Body of pancreas (tissue), 4 donors: Measurements from ENCODE around the gene CLK3. TPM values are rescaled to one million over a fixed set of nuclear protein-coding genes. Genes with fewer than 3 reads are reported as not detected.

Experiments
- ATAC-seq: fragments of 150-250 bp; one replicate; pipeline ENCODE4 v1.9.1; 2016
- DNase-seq, 4 donors: peaks; one replicate each; pipeline ENCODE4 v3.0.0-alpha.2; 2019
- H3K27ac ChIP-seq, 4 donors: fragments of 200-600 bp; sonication (generic); 1 replicate in 3 of 4; 2 replicates in 1 of 4; pipeline versions ENCODE4 v1.5.1 to v1.6.1; 2016 to 2019; ENCODE audit warnings: mild to moderate bottlenecking in 1 of 4, mixed read lengths in 1 of 4, moderate library complexity in 1 of 4
- H3K27me3 ChIP-seq, 2 donors: fragments of 200-600 bp; sonication (generic); one replicate each; pipeline ENCODE4 v1.6.0; 2016; ENCODE audit warnings: mild to moderate bottlenecking in 1 of 2
- H3K36me3 ChIP-seq, 2 donors: fragments of 200-600 bp; sonication (generic); replicated peaks in 1 of 2; 2 replicates each; pipeline ENCODE4 v1.5.1; 2016; ENCODE audit warnings: low read depth in 2 of 2; ENCODE audit not compliant: insufficient read depth in 1 of 2
- H3K4me1 ChIP-seq: fragments of 200-600 bp; sonication (generic); one replicate; pipeline ENCODE4 v1.6.0; 2016
- H3K4me3 ChIP-seq, 2 donors: fragments of 200-600 bp; sonication (generic); 1 replicate in 1 of 2; 2 replicates in 1 of 2; pipeline ENCODE4 v1.5.1; 2016 to 2019
- H3K9me3 ChIP-seq, 3 donors: fragments of 200-600 bp; sonication (generic); 1 replicate in 2 of 3; 2 replicates in 1 of 3; pipeline ENCODE4 v1.5.1; 2016
- POLR2A ChIP-seq, 3 donors: fragments of 450-650 bp; IDR thresholded peaks; one replicate each; pipeline ENCODE4 v1.6.1; 2016; ENCODE audit warnings: antibody characterized with exemption in 3 of 3, mild to moderate bottlenecking in 2 of 3
- WGBS, 2 donors: methylation state at CpG; one replicate each; pipeline ENCODE4 v1.1.5; 2017; 5-methylcytosine and 5-hydroxymethylcytosine counted together
- intact Hi-C: fragments of 100-400 bp; cut with DNase I; formaldehyde crosslinking; loops from one replicate; pipeline ENCODE4 v1.15.1; 2023
- total RNA-seq, 2 donors: library from RNA; depleted of rRNA; stranded (reverse); fragments of >200 nt; gene quantifications; one replicate each; pipeline ENCODE4 v1.1.0, GENCODE V29; 2016
- TF ChIP-seq, protein P1 (sequence below), 7 experiments: fragments of 450-650 bp in 4 of 7; fragments of 200-600 bp in 3 of 7; sonication (generic) in 3 of 7; IDR thresholded peaks; one replicate each; pipeline ENCODE4 v1.5.1; 2016 to 2019; ENCODE audit warnings: antibody characterized with exemption in 7 of 7

CLK3 gene
- total RNA-seq, 2 donors from 2014 or later: 48.0 to 126 TPM

DNA sequence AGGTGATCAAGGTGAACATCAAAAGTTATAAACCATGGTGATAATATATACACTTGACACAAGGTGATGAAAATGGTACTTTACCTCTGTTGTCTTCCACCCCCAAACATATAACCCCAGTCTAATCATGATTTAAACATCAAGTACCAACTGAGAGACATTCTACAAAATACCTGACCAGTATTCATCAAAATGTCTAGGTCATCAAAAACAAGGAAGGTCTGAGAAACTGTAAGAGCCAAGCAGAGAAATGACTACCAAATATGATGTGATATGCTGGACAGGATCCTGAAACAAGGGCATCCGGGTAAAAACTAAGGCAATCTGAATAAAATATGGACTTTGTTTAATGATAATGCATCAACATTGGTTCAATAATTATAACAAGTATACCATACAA is 52.3 kb downstream of the CLK3 start:
- Histone ChIP-seq H3K4me1 (peaks cover 21% of the 10 kb centered on the region), H3K36me3 (no peaks in the 10 kb centered on the region), H3K4me3 (no peak overlapping the region), H3K27me3 (no peaks in the 10 kb centered on the region), H3K9me3 (no peaks in the 10 kb centered on the region), H3K27ac (no peak overlapping the region)
- TF ChIP-seq, protein P1, sequence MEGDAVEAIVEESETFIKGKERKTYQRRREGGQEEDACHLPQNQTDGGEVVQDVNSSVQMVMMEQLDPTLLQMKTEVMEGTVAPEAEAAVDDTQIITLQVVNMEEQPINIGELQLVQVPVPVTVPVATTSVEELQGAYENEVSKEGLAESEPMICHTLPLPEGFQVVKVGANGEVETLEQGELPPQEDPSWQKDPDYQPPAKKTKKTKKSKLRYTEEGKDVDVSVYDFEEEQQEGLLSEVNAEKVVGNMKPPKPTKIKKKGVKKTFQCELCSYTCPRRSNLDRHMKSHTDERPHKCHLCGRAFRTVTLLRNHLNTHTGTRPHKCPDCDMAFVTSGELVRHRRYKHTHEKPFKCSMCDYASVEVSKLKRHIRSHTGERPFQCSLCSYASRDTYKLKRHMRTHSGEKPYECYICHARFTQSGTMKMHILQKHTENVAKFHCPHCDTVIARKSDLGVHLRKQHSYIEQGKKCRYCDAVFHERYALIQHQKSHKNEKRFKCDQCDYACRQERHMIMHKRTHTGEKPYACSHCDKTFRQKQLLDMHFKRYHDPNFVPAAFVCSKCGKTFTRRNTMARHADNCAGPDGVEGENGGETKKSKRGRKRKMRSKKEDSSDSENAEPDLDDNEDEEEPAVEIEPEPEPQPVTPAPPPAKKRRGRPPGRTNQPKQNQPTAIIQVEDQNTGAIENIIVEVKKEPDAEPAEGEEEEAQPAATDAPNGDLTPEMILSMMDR (IDR thresholded peaks at IDR 0.05): no peak
- no peak for TF ChIP-seq POLR2A (IDR thresholded peaks at IDR 0.05)
- intact Hi-C loops: no loop called here
- ATAC-seq: no peak
- no peak for DNase-seq
- 70 to 83% methylated on average over 1 of the region's 1 CpG for WGBS, 2 donors

DNA sequence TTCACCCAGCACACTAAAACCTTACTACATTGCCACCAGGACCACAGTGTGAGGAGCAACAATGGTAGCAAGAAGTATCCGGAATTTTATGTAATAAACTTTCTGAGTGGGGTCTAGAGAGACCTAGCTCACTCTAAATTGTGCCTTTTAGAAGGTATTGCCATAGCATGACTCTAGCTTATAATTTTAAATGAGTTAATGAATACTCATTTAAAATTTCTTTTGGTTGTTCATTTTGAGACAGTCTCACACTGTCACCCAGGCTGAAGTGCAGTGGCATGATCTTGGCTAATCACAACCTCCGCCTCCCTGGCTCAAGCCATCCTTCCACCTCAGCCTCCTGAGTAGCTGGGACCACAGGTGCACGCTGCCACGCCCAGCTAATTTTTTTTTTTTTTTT is 54.0 kb downstream of the CLK3 start:
- no peak for ATAC-seq
- WGBS, 2 donors: 88 to 91% methylated on average over 4 of the region's 4 CpGs
- no peaks in the 10 kb centered on the region for H3K36me3 ChIP-seq

DNA sequence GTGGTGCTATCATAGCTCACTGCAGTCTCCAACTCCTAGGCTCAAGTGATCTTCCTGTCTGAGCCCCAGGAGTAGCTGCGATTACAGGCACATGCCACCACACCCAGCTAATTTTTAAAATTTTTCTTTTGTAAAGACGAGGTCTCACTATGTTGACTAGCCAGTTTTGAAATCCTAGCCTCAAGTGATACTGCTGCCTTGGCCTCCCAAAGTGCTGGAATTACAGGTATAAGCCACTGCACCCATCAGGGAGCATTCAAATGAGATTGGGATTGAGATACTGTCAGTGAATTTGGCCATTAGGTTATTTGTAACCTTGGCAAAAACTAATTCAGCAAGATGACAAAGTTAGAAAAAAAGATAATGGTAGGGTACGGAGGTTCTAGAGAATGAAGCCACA is 58.5 kb downstream of the CLK3 start:
- H3K36me3 ChIP-seq: no peaks in the 10 kb centered on the region
- H3K4me1 ChIP-seq: no peaks in the 10 kb centered on the region
- DNase-seq (no peak), ATAC-seq (no peak)
- TF ChIP-seq POLR2A (IDR thresholded peaks at IDR 0.05): no peak
- TF ChIP-seq, protein P1 (IDR thresholded peaks at IDR 0.05): no peak
- WGBS, 2 donors: 89 to 92% methylated on average over 3 of the region's 3 CpGs
- H3K4me3 ChIP-seq: no peak overlapping the region
- H3K9me3 ChIP-seq: no peaks in the 10 kb centered on the region
- intact Hi-C loops: no loop called here
- H3K27me3 ChIP-seq: no peaks in the 10 kb centered on the region
- no peak overlapping the region for H3K27ac ChIP-seq

More for the DNA sequence above, 54.0 kb downstream of the CLK3 start:
- DNase-seq: no peak
- Histone ChIP-seq H3K27ac (no peak overlapping the region), H3K4me3 (no peak overlapping the region), H3K4me1 (peaks cover 6% of the 10 kb centered on the region), H3K27me3 (no peaks in the 10 kb centered on the region), H3K9me3 (no peaks in the 10 kb centered on the region)
- intact Hi-C loops: no loop called here
- TF ChIP-seq POLR2A (IDR thresholded peaks at IDR 0.05): no peak
- TF ChIP-seq, protein P1 (IDR thresholded peaks at IDR 0.05): no peak

DNA sequence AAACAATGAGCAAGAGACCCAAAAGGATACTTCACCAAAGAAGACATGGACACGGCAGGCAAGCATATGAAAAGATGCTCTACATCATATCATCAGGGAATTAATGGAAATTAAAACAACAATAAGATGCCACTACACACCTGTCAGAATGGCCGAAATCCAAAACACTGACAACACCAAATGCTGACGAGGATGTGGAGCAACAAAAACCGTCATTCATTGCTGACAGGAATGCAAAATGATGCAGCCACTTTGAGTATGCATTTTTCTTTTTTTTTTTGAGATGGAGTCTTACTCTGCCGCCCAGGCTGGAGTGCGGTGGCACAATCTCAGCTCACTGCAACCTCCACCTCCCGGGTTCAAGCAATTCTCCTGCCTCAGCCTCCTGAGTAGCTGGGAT is 61.2 kb downstream of the CLK3 start:
- no peak for TF ChIP-seq POLR2A (IDR thresholded peaks at IDR 0.05)
- TF ChIP-seq, protein P1 (IDR thresholded peaks at IDR 0.05): no peak
- H3K4me1 ChIP-seq: no peaks in the 10 kb centered on the region
- intact Hi-C loops: no loop called here
- ATAC-seq: no peak
- no peaks in the 10 kb centered on the region for H3K9me3 ChIP-seq
- no peak overlapping the region for H3K4me3 ChIP-seq
- H3K27ac ChIP-seq: no peak overlapping the region
- no peaks in the 10 kb centered on the region for H3K27me3 ChIP-seq
- no peaks in the 10 kb centered on the region for H3K36me3 ChIP-seq
- DNase-seq: no peak
- WGBS, 2 donors: 87 to 91% methylated on average over 5 to 7 of the region's 7 CpGs

Other genes starting within 250 kb of the CLK3 start
- under 1 TPM; 0.26 to 0.99 TPM for gene CYP11A1, start 248.2 kb upstream of the CLK3 start, total RNA-seq
- gene SEMA7A, start 181.9 kb upstream of the CLK3 start, total RNA-seq: under 1 TPM; 0.33 to 0.52 TPM
- 10 to 100 TPM; 25.7 to 47.2 TPM for gene UBL7, start 154.7 kb upstream of the CLK3 start, total RNA-seq
- 10 to 100 TPM in 1 of 2 donors, 1 to 10 TPM in 1; 2.9 to 22.4 TPM for gene ARID3B, start 74.6 kb upstream of the CLK3 start, total RNA-seq
- gene EDC3, start 80.2 kb downstream of the CLK3 start, total RNA-seq: 1 to 10 TPM; 6.7 to 9.2 TPM
- 1 to 10 TPM in 1 of 2 donors, not detected in 1; 1.6 TPM for gene CYP1A1, start 109.7 kb downstream of the CLK3 start, total RNA-seq
- gene CYP1A2, start 133.0 kb downstream of the CLK3 start, total RNA-seq: not detected
- gene CSK, start 166.2 kb downstream of the CLK3 start, total RNA-seq: 10 to 100 TPM; 11.2 to 15.2 TPM
- gene LMAN1L, start 197.0 kb downstream of the CLK3 start, total RNA-seq: not detected
- not detected for gene CPLX3, start 210.8 kb downstream of the CLK3 start, total RNA-seq
- gene ULK3, start 227.3 kb downstream of the CLK3 start, total RNA-seq: 10 to 100 TPM; 74.2 to 76.3 TPM